ENCODE data around the gene ZNF705A.
"Not testable (repeated sequence)": the region's sequence is repeated elsewhere in the genome, so short reads cannot be mapped to it uniquely, and the experiment has no call there.

Gene ZNF705A

GRCh38 chr12:8184206-8184605, 27.4 kb downstream of the ZNF705A start:
- DNase-seq (ENCODE audit: low read depth) = not testable (repeated sequence)

- peak; percentile 9 for DNase-seq (ENCODE audit: low read depth)
These were observed 31.3 kb downstream of the ZNF705A start for GRCh38 chr12:8188088-8188487.

- DNase-seq (ENCODE audit: low read depth) = peak; percentile 44
These were observed 41.0 kb downstream of the ZNF705A start for GRCh38 chr12:8197685-8198308.

- DNase-seq (ENCODE audit: low read depth) = not testable (repeated sequence)
These were observed 62.0 kb downstream of the ZNF705A start for GRCh38 chr12:8218711-8219382.

GRCh38 chr12:8221375-8221774, 64.6 kb downstream of the ZNF705A start:
- not testable (repeated sequence) for DNase-seq (ENCODE audit: low read depth)

GRCh38 chr12:8221844-8222243, 65.0 kb downstream of the ZNF705A start:
- not testable (repeated sequence) for DNase-seq (ENCODE audit: low read depth)

GRCh38 chr12:8222303-8222702, 65.5 kb downstream of the ZNF705A start:
- not testable (repeated sequence) for DNase-seq (ENCODE audit: low read depth)

- not testable (repeated sequence) for DNase-seq (ENCODE audit: low read depth)
These were observed 66.8 kb downstream of the ZNF705A start for GRCh38 chr12:8223646-8224045.

GRCh38 chr12:8224782-8225181, 68.0 kb downstream of the ZNF705A start:
- DNase-seq (ENCODE audit: low read depth) = not testable (repeated sequence)

- DNase-seq (ENCODE audit: low read depth) = no peak
These were observed 69.5 kb downstream of the ZNF705A start for GRCh38 chr12:8226355-8226754.

GRCh38 chr12:8226992-8227731, 70.3 kb downstream of the ZNF705A start, which contains the start of gene FAM90A1:
Gene FAM90A1, minus strand, starts transcription at chr12:8227618. Its CDS starts 2,786 bp downstream, at chr12:8224832.
- DNase-seq (ENCODE audit: low read depth) = not testable (repeated sequence)

- not testable (repeated sequence) for DNase-seq (ENCODE audit: low read depth)
These were observed 70.9 kb downstream of the ZNF705A start for GRCh38 chr12:8227732-8228077.

GRCh38 chr12:8228607-8229006, 71.8 kb downstream of the ZNF705A start:
- not testable (repeated sequence) for DNase-seq (ENCODE audit: low read depth)

GRCh38 chr12:8229486-8229885, 72.7 kb downstream of the ZNF705A start:
- DNase-seq (ENCODE audit: low read depth) = not testable (repeated sequence)
